H1 (cell line): Measurements from ENCODE around the gene YWHAB. TPM values are rescaled to one million over a fixed set of nuclear protein-coding genes. Genes with fewer than 3 reads are reported as not detected.
A peak's percentile ranks its signal among the peaks of the same experiment; 100 is the strongest.

ENCODE experiments used
- CTCF ChIA-PET: fragments of 300-600 bp; sonication (Branson Sonifier 250); formaldehyde crosslinking; loops from one replicate; lab custom pipeline; 2021; ENCODE audit not compliant: partially characterized antibody; lab: Charles Lee
- POLR2A ChIA-PET: fragments of 300-600 bp; sonication (Branson Sonifier 250); formaldehyde crosslinking; loops from one replicate; lab custom pipeline; 2021; ENCODE audit warnings: inconsistent platforms; ENCODE audit not compliant: partially characterized antibody; lab: Charles Lee
- DNase-seq, 2 experiments: peaks; one replicate each; pipeline versions ENCODE4 v3.0.0 to v3.0.0-alpha.2; 2010 to 2022; ENCODE audit warnings: low spot score in 2 of 2, low read depth in 1 of 2, mixed read lengths in 1 of 2
- FAIRE-seq: peaks from 2 replicates; lab custom pipeline; 2011; peaks lifted over from hg19 to GRCh38; lab: Jason Lieb, UNC
- H2AFZ ChIP-seq: 2 replicates; pipeline ENCODE4 v1.8.1; 2012; ENCODE audit warnings: low read length, inconsistent platforms
- H2AK5ac ChIP-seq: 2 replicates; pipeline ENCODE4 v1.6.1; 2013; ENCODE audit warnings: low read depth, low read length
- H2BK120ac ChIP-seq: replicated peaks from 2 replicates; pipeline ENCODE3; 2013; ENCODE audit warnings: low read depth, low read length, inconsistent platforms
- H2BK12ac ChIP-seq: 2 replicates; pipeline ENCODE4 v1.6.1; 2013; ENCODE audit warnings: low read depth, low read length
- H2BK15ac ChIP-seq: 2 replicates; pipeline ENCODE4 v1.6.1; 2013; ENCODE audit warnings: low read length
- H2BK20ac ChIP-seq: 2 replicates; pipeline ENCODE4 v1.6.1; 2013; ENCODE audit warnings: low read length
- H2BK5ac ChIP-seq: 2 replicates; pipeline ENCODE4 v1.6.1; 2013; ENCODE audit warnings: low read depth, low read length
- H3K14ac ChIP-seq: 2 replicates; pipeline ENCODE4 v1.6.1; 2013; ENCODE audit warnings: inconsistent platforms; ENCODE audit not compliant: insufficient read length
- H3K18ac ChIP-seq: 2 replicates; pipeline ENCODE4 v1.6.1; 2013; ENCODE audit warnings: low read length; ENCODE audit errors: extremely low read depth
- H3K23ac ChIP-seq: 2 replicates; pipeline ENCODE4 v1.6.1; 2013; ENCODE audit warnings: inconsistent platforms; ENCODE audit not compliant: insufficient read length
- H3K23me2 ChIP-seq: 2 replicates; pipeline ENCODE4 v1.6.1; 2013; ENCODE audit warnings: low read depth, low read length
- H3K27ac ChIP-seq: 2 replicates; pipeline ENCODE4 v1.6.1; 2011; ENCODE audit warnings: low read depth, low read length, inconsistent platforms
- H3K27me3 ChIP-seq, 4 experiments: replicated peaks in 1 of 4; 1 replicate in 1 of 4; 2 replicates in 3 of 4; pipeline versions ENCODE4 v1.6.1 to v1.8.1; 2011 to 2013; ENCODE audit warnings: low read length in 3 of 4, mild to moderate bottlenecking in 3 of 4, inconsistent platforms in 2 of 4, mixed read lengths in 2 of 4, moderate library complexity in 1 of 4; ENCODE audit not compliant: control insufficient read depth in 3 of 4, insufficient read depth in 3 of 4; ENCODE audit errors: extremely low read depth in 1 of 4
- H3K36me3 ChIP-seq, 4 experiments: 2 replicates each; pipeline versions ENCODE4 v1.6.1 to v1.8.1; 2011 to 2013; ENCODE audit warnings: mild to moderate bottlenecking in 4 of 4, low read length in 3 of 4, moderate library complexity in 2 of 4, control low read depth in 1 of 4, inconsistent platforms in 1 of 4; ENCODE audit not compliant: insufficient read depth in 4 of 4, control insufficient read depth in 2 of 4
- H3K4ac ChIP-seq: replicated peaks from 2 replicates; pipeline ENCODE3; 2013; ENCODE audit warnings: low read length, low read depth, mixed read lengths, inconsistent platforms; ENCODE audit not compliant: insufficient read length
- H3K4me1 ChIP-seq, 4 experiments: replicated peaks in 1 of 4; 1 replicate in 1 of 4; 2 replicates in 3 of 4; pipeline versions ENCODE4 v1.6.1 to v1.8.1; 2011 to 2013; ENCODE audit warnings: low read length in 3 of 4, inconsistent platforms in 2 of 4, mixed read lengths in 1 of 4; ENCODE audit not compliant: insufficient read depth in 4 of 4, control insufficient read depth in 3 of 4
- H3K4me2 ChIP-seq, 2 experiments: 2 replicates each; pipeline versions ENCODE4 v1.6.1 to v1.8.1; 2011 to 2013; ENCODE audit warnings: low read depth in 2 of 2, low read length in 2 of 2, control low read depth in 1 of 2, inconsistent platforms in 1 of 2, mild to moderate bottlenecking in 1 of 2; ENCODE audit not compliant: insufficient read depth in 1 of 2
- H3K4me3 ChIP-seq, 4 experiments: fragments of 200-600, 300-600 bp in 1 of 4; sonication (generic), shearing (Covaris generic), sonication (Bioruptor Twin) in 1 of 4; 2 replicates each; pipeline versions ENCODE4 v1.5.1 to v1.8.1; 2011 to 2016; ENCODE audit warnings: low read length in 4 of 4, low read depth in 3 of 4, control low read depth in 2 of 4, inconsistent platforms in 2 of 4, mild to moderate bottlenecking in 2 of 4, mixed read lengths in 1 of 4, moderate library complexity in 1 of 4; ENCODE audit not compliant: insufficient read depth in 2 of 4; ENCODE audit errors: extremely low read depth in 1 of 4
- H3K56ac ChIP-seq: replicated peaks from 2 replicates; pipeline ENCODE3; 2013; ENCODE audit warnings: low read depth, mild to moderate bottlenecking, mixed read lengths, low read length, inconsistent platforms; ENCODE audit not compliant: insufficient read length
- H3K79me1 ChIP-seq: 2 replicates; pipeline ENCODE4 v1.6.1; 2013; ENCODE audit warnings: low read depth, low read length, control low read depth
- H3K79me2 ChIP-seq, 2 experiments: 2 replicates each; pipeline versions ENCODE4 v1.6.1 to v1.8.1; 2012 to 2013; ENCODE audit warnings: low read length in 2 of 2, mild to moderate bottlenecking in 2 of 2, inconsistent platforms in 1 of 2; ENCODE audit not compliant: insufficient read depth in 2 of 2, control insufficient read depth in 1 of 2
- H3K9ac ChIP-seq, 4 experiments: replicated peaks in 1 of 4; 1 replicate in 1 of 4; 2 replicates in 3 of 4; pipeline versions ENCODE4 v1.6.1 to v1.8.1; 2011 to 2013; ENCODE audit warnings: low read depth in 3 of 4, low read length in 3 of 4, control low read depth in 2 of 4, mild to moderate bottlenecking in 2 of 4, moderate library complexity in 2 of 4, inconsistent platforms in 1 of 4; ENCODE audit errors: extremely low read depth in 1 of 4
- H3K9me3 ChIP-seq, 2 experiments: 2 replicates each; pipeline versions ENCODE4 v1.6.1 to v1.8.1; 2012 to 2013; ENCODE audit warnings: mild to moderate bottlenecking in 2 of 2, moderate library complexity in 2 of 2, control low read depth in 1 of 2, inconsistent platforms in 1 of 2, low read depth in 1 of 2, low read length in 1 of 2, mixed read lengths in 1 of 2; ENCODE audit not compliant: insufficient read depth in 2 of 2
- H4K20me1 ChIP-seq, 2 experiments: replicated peaks in 1 of 2; 2 replicates each; pipeline versions ENCODE3 to v1.8.1; 2011 to 2013; ENCODE audit warnings: inconsistent platforms in 2 of 2, low read length in 2 of 2, mild to moderate bottlenecking in 1 of 2; ENCODE audit not compliant: insufficient read depth in 2 of 2, control insufficient read depth in 1 of 2
- H4K5ac ChIP-seq: 2 replicates; pipeline ENCODE4 v1.6.1; 2013; ENCODE audit warnings: low read length, low read depth, mixed read lengths, inconsistent platforms; ENCODE audit not compliant: insufficient read length
- H4K8ac ChIP-seq: 2 replicates; pipeline ENCODE4 v1.8.0; 2013; ENCODE audit warnings: mild to moderate bottlenecking, moderate library complexity, low read length, inconsistent platforms; ENCODE audit not compliant: insufficient read depth; ENCODE audit errors: extremely low read depth
- H4K91ac ChIP-seq: replicated peaks from 2 replicates; pipeline ENCODE3; 2013; ENCODE audit warnings: low read length, mixed read lengths, inconsistent platforms; ENCODE audit not compliant: insufficient read length
- ATF2 ChIP-seq: IDR thresholded peaks from 2 replicates; pipeline ENCODE4 v1.6.1; 2012; ENCODE audit warnings: low read length, inconsistent platforms
- BCL11A ChIP-seq, 2 experiments: IDR thresholded peaks; one replicate each; pipeline ENCODE4 v1.6.1; 2011; ENCODE audit warnings: low read depth in 2 of 2, low read length in 2 of 2, mild to moderate bottlenecking in 2 of 2
- BRCA1 ChIP-seq: IDR thresholded peaks from 2 replicates; pipeline ENCODE4 v1.6.1; 2012; ENCODE audit warnings: low read depth, low read length, improper control_type of control experiment
- EGR1 ChIP-seq: IDR thresholded peaks from 2 replicates; pipeline ENCODE4 v1.6.1; 2011; ENCODE audit warnings: low read depth, low read length, borderline replicate concordance
- GABPA ChIP-seq: IDR thresholded peaks from 2 replicates; pipeline ENCODE4 v1.6.1; 2011; ENCODE audit warnings: mild to moderate bottlenecking, low read length, moderate library complexity, borderline replicate concordance; ENCODE audit not compliant: insufficient read depth
- HDAC2 ChIP-seq, 2 experiments: fragments of 300-600 bp in 1 of 2; sonication (generic) in 1 of 2; IDR thresholded peaks; 2 replicates each; pipeline ENCODE4 v1.6.1; 2011 to 2012; ENCODE audit warnings: low read depth in 2 of 2, low read length in 2 of 2, mild to moderate bottlenecking in 2 of 2, moderate library complexity in 2 of 2, borderline replicate concordance in 1 of 2, inconsistent platforms in 1 of 2
- HDAC6 ChIP-seq: IDR thresholded peaks from one replicate; pipeline ENCODE4 v1.7.1; 2012; ENCODE audit warnings: low read depth, mild to moderate bottlenecking, inconsistent platforms, low read length, moderate library complexity
- KDM1A ChIP-seq: fragments of 200-600, 300-600 bp; sonication (generic); IDR thresholded peaks from 2 replicates; pipeline ENCODE4 v1.7.1; 2016; ENCODE audit warnings: mild to moderate bottlenecking, low read length, borderline replicate concordance
- MAFK ChIP-seq: IDR thresholded peaks from 2 replicates; pipeline ENCODE4 v1.6.1; 2012; ENCODE audit warnings: low read depth, mild to moderate bottlenecking, improper control_type of control experiment, low read length
- NRF1 ChIP-seq: IDR thresholded peaks from 2 replicates; pipeline ENCODE4 v1.6.1; 2011; ENCODE audit warnings: mild to moderate bottlenecking, low read depth, low read length, improper control_type of control experiment
- POU5F1 ChIP-seq: IDR thresholded peaks from 2 replicates; pipeline ENCODE4 v1.6.1; 2011; ENCODE audit warnings: low read depth, mild to moderate bottlenecking, low read length, moderate library complexity
- SIRT6 ChIP-seq: IDR thresholded peaks from one replicate; pipeline ENCODE4 v1.7.1; 2012; ENCODE audit warnings: low read length, inconsistent platforms
- TAF1 ChIP-seq: IDR thresholded peaks from 2 replicates; pipeline ENCODE4 v1.6.1; 2011; ENCODE audit warnings: mild to moderate bottlenecking, low read depth, low read length
- WGBS, 2 experiments: shearing (Covaris generic) in 1 of 2; methylation state at CpG; one replicate each; pipeline versions ENCODE4 v1.1.6 to v1.1.7; 2013 to 2015; ENCODE audit warnings: low lambda C conversion rate in 2 of 2, mixed read lengths in 2 of 2, inconsistent platforms in 1 of 2, low coverage in 1 of 2, missing lambda C conversion rate in 1 of 2; ENCODE audit not compliant: insufficient replicate concordance in 2 of 2, insufficient coverage in 1 of 2, insufficient read length in 1 of 2; ENCODE audit errors: extremely low coverage in 1 of 2, missing lambda C conversion rate in 1 of 2; 5-methylcytosine and 5-hydroxymethylcytosine counted together
- polyA plus RNA-seq, 7 experiments: library from polyadenylated mRNA; depleted of rRNA in 3 of 7; stranded (reverse) in 5 of 7; unstranded in 2 of 7; fragments of >200 nt in 5 of 7; fragments of 200-250 nt in 2 of 7; gene quantifications; 1 replicate in 5 of 7; 2 replicates in 1 of 7; 4 replicates in 1 of 7; pipeline versions ENCODE4 v1.2.1 to v1.2.3, GENCODE V29; 2011 to 2013; ENCODE audit warnings: missing spikeins in 2 of 7, mixed read lengths in 2 of 7
- total RNA-seq: library from RNA; stranded (reverse); fragmentation: NEBNext Ultra II Directional; extraction: Animal tissue kit (Norgen Biotek cat#: 25700); gene quantifications from 2 replicates; pipeline ENCODE4 v1.2.1, GENCODE V29; 2021

The YWHAB gene
- total and polyA plus RNA-seq, 2 of the 8 experiments (the other 6 are each of a cell fraction or from before 2014, with no cell fraction given) = 72.9 to 256 TPM

- Histone ChIP-seq H3K4me2 (no peak overlapping the region), H3K36me3 (peaks cover 17 to 52% (median 48%) of the 10 kb centered on the region in 4 experiments), H3K4ac (no peak overlapping the region), H2BK120ac (no peak overlapping the region), H2BK20ac (no peak overlapping the region), H3K79me1 (peaks cover 8% of the 10 kb centered on the region), H3K9ac (no peak overlapping the region), H3K14ac (no peak overlapping the region), H3K56ac (no peak overlapping the region), H4K5ac (no peak overlapping the region), H3K4me3 (no peak overlapping the region), H4K91ac (no peak overlapping the region), H3K4me1 (peaks cover 0 to 3% (median 0%) of the 10 kb centered on the region in 4 experiments; a peak in 3 of 7 replicates), H2AFZ (no peak overlapping the region), H2BK15ac (no peak overlapping the region), H4K20me1 (peaks cover 2 to 6% of the 10 kb centered on the region in 2 experiments), H2BK5ac (no peak overlapping the region), H2AK5ac (no peak overlapping the region), H4K8ac (0 out of 2 replicates have a peak overlapping the region, but pooled peaks have one; percentile 6), H3K27ac (no peak overlapping the region), H3K18ac (no peak overlapping the region), H3K9me3 (no peaks in the 10 kb centered on the region), H2BK12ac (no peak overlapping the region), H3K79me2 (peaks cover 3 to 20% of the 10 kb centered on the region in 2 experiments; a peak in 3 of 4 replicates), H3K27me3 (no peaks in the 10 kb centered on the region), H3K23ac (no peak overlapping the region), H3K23me2 (peaks cover 5% of the 10 kb centered on the region; the same call in 1 of the 2 replicates)
- CTCF ChIA-PET = interaction anchor here (2.1 kb wide), 1 partner anchor 9 kb away, joined by 7 read pairs; no protein-coding TSS in a partner anchor
- POLR2A ChIA-PET = no interaction called here
- FAIRE-seq (no peak), DNase-seq (no peak)
- 91% methylated on average over 4 of the region's 4 CpGs; no CpG with 5 or more reads in 1 of the 2 experiments for WGBS, 2 experiments
- no peak for TF ChIP-seq GABPA
- TF ChIP-seq KDM1A = no peak
- TF ChIP-seq NRF1 = no peak
- no peak for TF ChIP-seq TAF1
- no peak for TF ChIP-seq POU5F1
- no peak for TF ChIP-seq MAFK
- TF ChIP-seq HDAC2 (IDR thresholded peaks at IDR 0.05; ENCODE audit: borderline replicate concordance in 1 of 2, low read depth in 2 of 2, low read length in 2 of 2) = no peak
- no peak for TF ChIP-seq EGR1
- TF ChIP-seq ATF2 = no peak
- TF ChIP-seq BCL11A (IDR thresholded peaks at IDR 0.05; ENCODE audit: low read depth in 2 of 2, low read length in 2 of 2) = no peak
- TF ChIP-seq SIRT6 = no peak
- TF ChIP-seq BRCA1 = no peak
- no peak for TF ChIP-seq HDAC6
Measured at GRCh38 chr20:44955270-44955669, 69.8 kb downstream of the YWHAB start.
